GM19324 (cell line): Measurements from ENCODE around the gene ABCG1.

ENCODE experiments used
- ATAC-seq: cut with Tn5 transposase; IDR thresholded peaks from one replicate; pipeline ENCODE4 v1.9.1; 2021; ENCODE audit warnings: mild to moderate bottlenecking, moderate library complexity; ENCODE audit not compliant: unreplicated experiment, low FRiP score

The ABCG1 gene

GRCh38 chr21:42214081-42214750 is 4.7 kb upstream of the ABCG1 start:
- no peak for ATAC-seq

- ATAC-seq: no peak
These were observed 4.0 kb upstream of the ABCG1 start for GRCh38 chr21:42214921-42215320.

DNA sequence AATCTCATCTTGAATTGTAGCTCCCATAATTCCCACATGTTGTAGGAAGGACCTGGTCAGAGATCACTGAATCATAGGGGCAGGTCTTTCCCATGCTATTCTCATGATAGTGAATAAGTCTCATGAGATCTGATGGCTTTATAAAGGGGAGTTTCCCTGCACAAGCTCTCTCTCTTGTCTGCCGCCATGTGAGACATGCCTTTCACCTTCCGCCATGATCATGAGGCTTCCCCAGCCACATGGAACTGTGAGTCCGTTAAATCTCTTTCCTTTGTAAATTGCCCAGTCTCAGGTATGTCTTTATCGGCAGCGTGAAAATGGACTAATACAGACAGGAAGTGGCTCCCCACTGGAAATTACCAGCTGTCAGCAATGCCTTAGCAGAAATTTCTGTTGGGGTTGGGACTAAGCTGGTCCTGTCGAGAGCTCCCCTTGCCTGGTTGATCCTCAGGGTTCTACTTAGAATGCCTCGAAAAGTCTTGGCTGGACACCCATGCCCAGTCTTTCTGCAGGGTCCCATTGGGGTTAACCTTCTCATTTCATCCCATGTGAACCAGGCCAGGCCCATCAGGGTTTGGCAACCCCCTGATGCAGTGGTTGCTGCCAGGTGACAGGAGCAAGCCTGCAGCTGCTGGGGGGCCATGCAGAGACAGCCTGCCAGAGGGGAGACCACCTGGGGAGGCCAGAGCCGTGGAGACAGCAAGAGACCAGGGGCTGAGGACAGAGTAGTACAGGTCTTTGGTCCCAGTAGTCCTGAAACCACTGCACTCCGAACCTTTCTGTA is 2.8 kb upstream of the ABCG1 start:
- no peak for ATAC-seq

DNA sequence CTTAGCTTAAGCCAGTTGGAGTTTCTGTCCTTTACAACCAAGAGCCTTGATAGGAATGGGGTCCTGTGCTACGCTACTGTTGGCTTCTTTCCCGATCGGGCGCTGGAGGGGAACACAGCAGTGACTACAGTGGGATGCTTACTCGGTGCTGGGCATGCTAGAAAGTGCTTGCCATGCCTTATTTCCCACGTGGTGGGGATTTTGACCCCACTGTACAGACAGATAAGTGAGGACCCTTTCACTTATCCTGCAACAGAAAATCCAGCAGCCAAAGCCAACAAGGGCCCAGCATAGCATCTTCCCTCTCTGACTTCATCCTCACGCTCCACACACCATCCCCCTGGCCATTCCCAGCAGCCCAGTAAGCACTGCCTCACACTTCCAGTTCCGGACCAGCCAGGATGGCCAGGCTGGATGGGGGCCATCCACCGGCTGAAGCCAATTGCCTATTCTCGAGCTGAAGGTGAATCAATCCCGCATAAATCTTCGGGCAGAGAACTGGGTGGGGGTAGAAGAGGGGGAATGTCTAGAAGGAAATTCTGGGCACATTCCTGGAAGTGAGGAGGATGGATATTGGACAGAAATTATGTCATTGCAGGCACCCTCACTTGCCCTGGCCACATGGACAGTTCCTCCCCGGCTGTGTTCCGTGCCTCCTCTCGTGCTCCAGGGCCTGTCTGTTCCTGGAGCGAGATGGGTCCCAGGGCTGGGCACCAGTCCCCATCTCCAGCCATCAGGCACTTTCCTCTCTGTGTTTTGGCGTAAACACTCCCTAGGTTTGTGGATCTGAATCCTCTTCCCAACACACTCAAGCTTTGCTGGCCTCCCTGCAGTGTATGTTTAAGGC is 2.0 kb upstream of the ABCG1 start:
- ATAC-seq: no peak

DNA sequence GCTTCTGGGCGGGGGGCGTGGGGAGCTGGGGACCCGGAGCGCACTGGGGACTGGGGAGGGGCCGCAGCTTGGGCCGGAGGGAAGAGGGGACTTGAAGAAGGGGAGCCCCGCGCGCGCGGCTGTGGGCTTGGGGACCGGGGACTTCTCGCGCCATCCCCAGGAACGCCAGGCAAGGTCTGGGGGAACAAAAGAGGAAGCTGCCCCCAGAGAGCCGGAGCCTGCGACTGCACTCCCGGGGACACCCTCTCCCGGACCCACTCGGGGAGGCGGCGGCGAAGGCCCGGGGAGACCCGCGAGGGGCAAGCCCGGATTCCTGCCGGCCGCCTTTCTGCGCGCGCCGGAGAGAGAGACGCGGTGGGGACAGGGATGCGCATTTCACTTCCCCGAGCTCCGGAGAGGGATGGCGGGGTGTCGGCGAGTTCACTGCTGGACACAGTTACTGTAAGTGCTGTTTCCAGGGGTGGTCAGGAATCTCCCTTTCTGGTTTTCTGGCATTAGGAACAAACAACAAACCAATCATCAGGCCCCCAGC is 732 bp downstream of the ABCG1 start:
- ATAC-seq: no peak

DNA sequence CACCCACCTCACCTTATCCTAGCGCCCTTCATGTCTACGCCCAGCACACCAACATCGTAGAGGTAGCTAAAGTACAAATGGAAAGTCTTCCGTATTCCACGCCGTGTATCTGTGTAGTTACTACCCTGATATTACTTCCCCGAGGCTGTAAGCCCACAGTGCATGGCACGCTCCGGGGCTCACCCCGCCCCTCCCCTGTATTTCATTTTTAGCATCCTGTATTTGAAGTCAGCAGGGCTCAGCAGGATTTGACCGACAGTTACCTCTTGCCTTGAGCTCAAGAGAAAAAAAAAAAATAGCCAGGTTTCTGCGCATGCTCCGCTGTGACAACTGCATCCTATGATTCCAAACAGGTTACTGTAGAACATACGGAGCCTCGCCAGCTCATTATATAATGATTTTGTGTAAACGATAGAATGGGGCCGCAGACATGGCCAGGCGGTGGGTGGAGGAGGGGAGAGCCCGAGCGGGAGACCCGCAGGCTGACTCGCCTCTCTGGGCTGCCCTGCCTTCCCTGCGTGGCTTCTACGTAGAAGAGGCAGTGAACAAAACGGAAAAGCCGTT is 1.3 kb downstream of the ABCG1 start:
- no peak for ATAC-seq

DNA sequence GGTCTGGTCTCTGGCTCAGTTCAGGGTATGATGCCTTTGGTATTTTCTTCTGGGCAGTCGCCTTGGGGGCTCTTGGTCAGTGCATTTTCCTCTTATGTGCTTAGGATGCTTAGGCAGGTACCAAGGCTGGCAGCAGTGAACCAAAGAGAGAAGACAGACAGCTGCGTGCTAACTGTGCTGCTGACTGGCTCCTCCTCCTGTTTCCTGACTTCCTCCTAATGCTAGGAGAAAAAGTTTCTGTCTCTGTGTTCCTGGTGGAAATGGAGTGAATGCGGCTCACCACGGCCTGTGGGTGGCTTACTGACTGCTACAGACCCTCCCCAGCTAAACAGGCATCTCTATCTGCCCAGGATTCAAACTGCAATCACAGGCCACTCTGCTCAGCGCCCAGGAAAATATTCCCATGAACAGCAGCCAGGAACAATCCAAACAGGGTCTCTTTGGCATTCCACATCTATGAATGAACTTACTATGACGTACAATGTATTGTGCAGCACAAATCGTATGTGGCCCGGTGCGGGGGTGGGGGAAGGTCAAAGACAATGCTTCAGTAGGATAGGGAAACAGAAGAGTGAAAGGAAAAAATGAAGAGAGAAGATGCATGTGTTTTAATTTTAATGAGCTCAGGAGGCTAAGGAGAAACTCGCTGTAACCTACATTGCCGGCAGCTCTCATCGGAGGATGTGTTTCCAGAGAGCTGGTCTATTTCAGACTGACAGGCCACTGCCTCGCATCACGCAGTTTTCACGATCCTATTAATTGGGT is 2.8 kb downstream of the ABCG1 start:
- no peak for ATAC-seq

DNA sequence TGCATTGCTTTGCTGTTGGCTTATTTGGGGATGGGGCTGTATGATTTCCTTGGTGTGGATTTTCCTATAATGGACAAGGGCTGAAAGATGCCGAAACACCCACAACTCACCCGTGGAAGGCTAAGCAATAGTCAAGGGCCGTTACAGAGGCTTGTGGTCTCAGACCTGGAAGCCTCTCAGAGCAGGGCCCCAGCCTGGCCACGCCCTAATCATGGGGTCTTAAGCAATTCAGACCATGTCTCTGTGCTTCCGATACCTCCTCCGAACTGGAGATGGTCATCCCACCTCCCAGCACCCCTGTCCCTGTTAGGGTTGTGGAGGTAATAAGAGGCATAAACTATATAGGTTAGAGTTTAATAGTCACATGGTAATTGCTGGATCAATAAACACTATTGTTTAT is 3.4 kb downstream of the ABCG1 start:
- ATAC-seq: no peak

DNA sequence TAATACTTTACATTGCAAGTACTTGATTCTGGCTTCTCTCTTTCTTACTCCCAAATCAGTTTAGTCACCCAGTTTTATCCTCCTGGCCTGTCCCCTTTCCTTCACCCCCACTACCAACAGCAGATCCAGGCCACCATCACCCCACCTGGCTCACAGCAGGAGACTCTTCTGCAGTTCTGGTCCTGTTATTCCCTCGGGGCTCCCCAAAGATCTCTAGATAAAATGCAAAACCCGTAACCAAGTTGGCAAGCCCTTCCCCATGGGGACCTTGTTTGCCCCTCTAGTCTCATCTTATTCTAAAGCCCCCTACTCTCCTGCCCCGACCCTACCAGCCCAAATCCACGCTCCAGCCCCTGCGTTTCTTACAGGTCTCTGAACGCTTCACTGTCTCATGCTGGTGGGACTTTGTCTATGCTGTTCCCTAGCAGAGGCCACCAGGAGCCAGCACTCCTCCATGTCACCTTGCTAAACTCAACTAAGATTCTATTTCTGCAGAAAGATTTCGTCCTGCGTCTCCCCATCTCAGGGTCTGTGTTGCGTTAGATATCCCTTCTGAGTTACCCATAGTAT is 4.0 kb downstream of the ABCG1 start:
- ATAC-seq: no peak

GRCh38 chr21:42223826-42224575 is 5.1 kb downstream of the ABCG1 start:
- no peak for ATAC-seq

- no peak for ATAC-seq
These were observed 6.1 kb downstream of the ABCG1 start for GRCh38 chr21:42225042-42225441.

GRCh38 chr21:42225571-42226155 is 6.7 kb downstream of the ABCG1 start:
- no peak for ATAC-seq

GRCh38 chr21:42226626-42227025 is 7.7 kb downstream of the ABCG1 start:
- no peak for ATAC-seq

GRCh38 chr21:42227909-42228708 is 9.2 kb downstream of the ABCG1 start:
- ATAC-seq: peak; percentile 59

DNA sequence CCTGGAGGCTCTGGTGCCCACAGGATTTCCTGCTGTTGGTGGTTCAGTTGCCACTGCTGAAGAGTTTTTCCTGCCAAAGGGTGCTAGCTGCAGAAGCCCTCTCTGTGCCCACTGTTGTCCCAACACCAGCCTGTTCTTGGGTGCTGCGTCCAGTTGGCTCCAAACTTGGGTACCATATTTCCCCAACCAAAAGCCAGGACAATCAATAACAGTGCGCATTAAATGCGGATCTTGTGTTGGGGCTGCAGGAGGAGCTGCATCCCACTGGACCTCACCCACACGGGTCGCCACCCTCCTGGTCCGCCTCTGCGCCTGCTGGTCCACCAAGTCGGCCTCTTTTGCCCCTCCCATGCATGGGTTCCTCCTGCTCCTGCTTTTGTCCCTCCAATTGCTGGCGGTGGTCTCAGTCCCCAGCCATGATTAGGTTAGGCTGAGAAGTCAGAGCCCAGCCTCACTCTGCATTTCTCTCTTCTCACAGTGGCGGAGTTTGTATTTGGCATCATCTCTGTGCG is 9.8 kb downstream of the ABCG1 start:
- no peak for ATAC-seq

DNA sequence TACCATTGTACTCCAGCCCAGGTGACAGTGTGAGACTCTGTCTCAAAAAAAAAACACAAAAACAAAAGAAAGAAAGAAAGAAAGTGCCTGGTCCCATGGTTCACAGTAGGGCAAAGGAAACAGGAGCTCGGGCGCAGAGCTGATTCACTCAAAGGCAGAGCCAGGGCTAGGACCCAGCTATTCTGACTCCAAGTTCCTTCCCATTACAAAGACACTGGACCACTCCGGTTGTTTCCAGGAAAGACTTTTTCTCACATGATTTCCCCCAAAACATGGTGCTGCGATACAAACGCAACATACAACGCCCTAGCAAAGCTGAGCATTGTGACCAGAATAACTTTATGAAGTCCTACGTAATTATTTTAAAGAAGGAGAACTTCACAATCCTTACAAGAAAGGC is 10.7 kb downstream of the ABCG1 start:
- ATAC-seq: no peak

DNA sequence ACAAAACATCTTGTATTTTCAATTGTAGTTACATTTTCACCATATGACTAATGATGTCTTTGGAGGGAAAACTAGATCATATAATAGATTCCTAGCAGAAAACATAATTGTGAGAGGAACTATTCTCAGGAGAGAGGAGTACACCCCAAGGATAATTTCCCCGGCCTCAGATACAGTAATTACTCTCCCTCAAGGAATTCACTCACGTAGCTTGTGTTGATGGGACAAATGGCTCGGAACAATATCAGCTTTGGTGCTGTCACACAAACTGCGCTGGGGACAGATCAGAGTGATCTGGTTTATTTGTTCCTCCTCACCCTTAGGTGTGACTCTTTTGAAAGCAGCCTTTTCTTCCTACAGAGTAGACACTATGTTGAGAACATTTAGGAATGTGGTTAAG is 11.2 kb downstream of the ABCG1 start:
- no peak for ATAC-seq

DNA sequence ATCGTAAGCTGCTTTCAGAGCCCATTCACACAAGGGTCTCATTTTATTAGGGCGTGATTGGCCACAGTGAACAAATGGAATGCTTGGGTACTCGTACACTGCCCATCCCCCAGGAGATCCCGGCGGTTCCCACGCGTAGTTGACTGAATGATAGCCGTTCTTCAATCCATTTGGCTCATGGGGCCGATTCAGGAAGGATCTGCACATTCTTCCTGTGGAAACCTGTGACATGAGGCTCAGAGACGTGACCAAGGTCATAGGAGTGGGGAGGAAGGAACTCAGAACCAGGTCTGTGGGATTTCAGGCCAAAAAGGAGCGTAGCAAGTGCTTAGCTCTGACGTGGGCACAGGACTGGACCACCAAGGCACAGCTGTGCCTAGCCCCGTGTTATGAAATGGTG is 11.7 kb downstream of the ABCG1 start:
- ATAC-seq: no peak
